Measurements from ENCODE around the gene SSR4.

- TF ChIP-seq CTCF (conservative IDR thresholded peaks at IDR 0.05 in 1 of 2, IDR thresholded peaks at IDR 0.05 in 1 of 2; ENCODE audit: low read depth in 1 of 2, low read length in 2 of 2): no peak
- TF ChIP-seq EZH2 (IDR thresholded peaks at IDR 0.05; ENCODE audit: low read length, missing control alignments): no peak
Measured at GRCh38 chrX:153791104-153791852, 3.2 kb upstream of the SSR4 start.

All from fibroblast of lung (primary cell).